SU-DHL-6 (cell line): Measurements from ENCODE around the gene DUSP12.

Source experiments
- H2AFZ ChIP-seq: fragments of 200-600 bp; sonication (generic); 2 replicates; pipeline ENCODE4 v1.6.1; 2014; ENCODE audit warnings: low read depth, mild to moderate bottlenecking, moderate library complexity, mixed read lengths, antibody characterized with exemption, low read length; ENCODE audit not compliant: severe bottlenecking
- H3F3A ChIP-seq: fragments of 200-600 bp; shearing (Covaris generic); 2 replicates; pipeline ENCODE4 v1.6.0; 2016; ENCODE audit warnings: antibody characterized with exemption, mild to moderate bottlenecking; ENCODE audit not compliant: insufficient read depth
- H3K27ac ChIP-seq: fragments of 200-600 bp; sonication (generic); 2 replicates; pipeline ENCODE4 v1.5.1; 2016; ENCODE audit warnings: low read depth, mild to moderate bottlenecking, low read length, moderate library complexity, mixed read lengths
- H3K27me3 ChIP-seq: fragments of 200-600 bp; sonication (generic), shearing (Covaris generic); 2 replicates; pipeline ENCODE4 v1.6.0; 2014; ENCODE audit warnings: mild to moderate bottlenecking, low read length
- H3K36me3 ChIP-seq: fragments of 200-600 bp; sonication (generic); 2 replicates; pipeline ENCODE4 v1.6.1; 2014; ENCODE audit warnings: mild to moderate bottlenecking, low read length, mixed read lengths
- H3K4me2 ChIP-seq: fragments of 300-600, 200-600 bp; shearing (Covaris generic), sonication (generic); 2 replicates; pipeline ENCODE4 v1.6.0; 2014; ENCODE audit warnings: low read length, low read depth, mild to moderate bottlenecking; ENCODE audit not compliant: poor library complexity, severe bottlenecking
- H3K4me3 ChIP-seq: fragments of 200-600 bp; sonication (generic); 2 replicates; pipeline ENCODE4 v1.5.1; 2014; ENCODE audit warnings: antibody characterized with exemption, low read length, mild to moderate bottlenecking, mixed read lengths; ENCODE audit not compliant: insufficient read depth, poor library complexity, severe bottlenecking
- H3K79me2 ChIP-seq: fragments of 200-600 bp; sonication (generic); 2 replicates; pipeline ENCODE4 v1.6.1; 2014; ENCODE audit warnings: mild to moderate bottlenecking, low read length, moderate library complexity; ENCODE audit not compliant: insufficient read depth
- H3K9ac ChIP-seq: fragments of 200-600 bp; sonication (generic); 2 replicates; pipeline ENCODE4 v1.7.0; 2014; ENCODE audit warnings: mild to moderate bottlenecking, low read length
- H3K9me2 ChIP-seq: fragments of 200-600 bp; sonication (generic); replicated peaks from 2 replicates; pipeline ENCODE4 v1.6.1; 2014; ENCODE audit warnings: low read length; ENCODE audit not compliant: insufficient read depth
- H3K9me3 ChIP-seq: fragments of 200-600 bp; sonication (generic); 2 replicates; pipeline ENCODE4 v1.6.1; 2014; ENCODE audit warnings: low read length, mixed read lengths; ENCODE audit not compliant: insufficient read depth
- H4K20me1 ChIP-seq: fragments of 200-600 bp; sonication (generic); 2 replicates; pipeline ENCODE4 v1.6.1; 2014; ENCODE audit warnings: low read depth, mild to moderate bottlenecking, antibody characterized with exemption, low read length, moderate library complexity, mixed read lengths
- EZH2phosphoT487 ChIP-seq: fragments of 200-600 bp; sonication (generic), shearing (Covaris generic); conservative IDR thresholded peaks from 2 replicates; pipeline ENCODE4 v1.6.1; 2018; ENCODE audit warnings: mild to moderate bottlenecking, antibody characterized with exemption, low read length, moderate library complexity, mixed read lengths
- TF ChIP-seq, protein P1 (sequence below): fragments of 200-600 bp; sonication (generic); IDR thresholded peaks from one replicate; pipeline ENCODE4 v1.5.1; 2017; ENCODE audit warnings: antibody characterized with exemption, mild to moderate bottlenecking, low read length, moderate library complexity; ENCODE audit not compliant: insufficient read depth, poor library complexity, severe bottlenecking

The DUSP12 gene

DNA sequence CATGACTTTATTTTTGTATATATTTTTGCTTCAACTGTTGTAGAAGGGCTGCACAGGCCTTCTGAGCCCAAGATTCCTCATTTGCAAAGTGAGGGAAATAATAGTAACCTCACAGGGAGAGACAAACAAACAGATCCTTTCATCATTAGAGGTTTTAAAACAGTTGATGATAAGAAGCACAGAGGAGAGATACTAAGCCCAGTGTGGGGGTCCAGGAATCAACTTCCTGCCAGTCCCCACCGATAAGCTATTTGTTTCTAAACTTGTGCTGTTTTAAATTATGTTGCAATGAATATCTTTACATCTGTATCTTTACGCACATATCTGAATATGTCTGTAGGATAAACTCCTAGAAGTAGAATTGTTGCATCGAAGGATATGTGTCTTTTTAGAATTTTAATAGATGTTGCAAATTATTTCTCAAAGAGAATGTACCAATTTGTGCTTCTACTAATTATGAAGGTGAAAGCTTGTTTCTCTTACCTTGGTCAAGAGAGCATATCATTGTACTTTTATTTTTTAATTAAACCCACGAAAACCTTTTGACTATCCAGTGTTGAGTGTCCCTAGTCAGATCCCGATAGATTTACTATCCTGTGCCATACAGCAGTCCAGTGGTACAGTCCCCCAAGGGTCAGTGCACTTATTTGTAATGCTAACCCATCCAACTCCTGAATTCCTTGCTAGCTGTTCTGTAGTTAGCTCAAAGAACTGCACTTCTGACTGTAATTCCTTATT lies 17.4 kb upstream of the DUSP12 start:
- Histone ChIP-seq H3K4me2 (no peak overlapping the region), H3K4me3 (no peak overlapping the region), H3F3A (peaks cover 9% of the 10 kb centered on the region), H3K9me3 (no peaks in the 10 kb centered on the region), H3K27me3 (no peaks in the 10 kb centered on the region), H3K79me2 (no peaks in the 10 kb centered on the region), H3K36me3 (no peaks in the 10 kb centered on the region), H4K20me1 (no peaks in the 10 kb centered on the region), H3K27ac (no peak overlapping the region), H2AFZ (no peak overlapping the region), H3K9me2 (no peaks in the 10 kb centered on the region), H3K9ac (no peak overlapping the region)
- TF ChIP-seq EZH2phosphoT487, result no peak
- TF ChIP-seq, protein P1, sequence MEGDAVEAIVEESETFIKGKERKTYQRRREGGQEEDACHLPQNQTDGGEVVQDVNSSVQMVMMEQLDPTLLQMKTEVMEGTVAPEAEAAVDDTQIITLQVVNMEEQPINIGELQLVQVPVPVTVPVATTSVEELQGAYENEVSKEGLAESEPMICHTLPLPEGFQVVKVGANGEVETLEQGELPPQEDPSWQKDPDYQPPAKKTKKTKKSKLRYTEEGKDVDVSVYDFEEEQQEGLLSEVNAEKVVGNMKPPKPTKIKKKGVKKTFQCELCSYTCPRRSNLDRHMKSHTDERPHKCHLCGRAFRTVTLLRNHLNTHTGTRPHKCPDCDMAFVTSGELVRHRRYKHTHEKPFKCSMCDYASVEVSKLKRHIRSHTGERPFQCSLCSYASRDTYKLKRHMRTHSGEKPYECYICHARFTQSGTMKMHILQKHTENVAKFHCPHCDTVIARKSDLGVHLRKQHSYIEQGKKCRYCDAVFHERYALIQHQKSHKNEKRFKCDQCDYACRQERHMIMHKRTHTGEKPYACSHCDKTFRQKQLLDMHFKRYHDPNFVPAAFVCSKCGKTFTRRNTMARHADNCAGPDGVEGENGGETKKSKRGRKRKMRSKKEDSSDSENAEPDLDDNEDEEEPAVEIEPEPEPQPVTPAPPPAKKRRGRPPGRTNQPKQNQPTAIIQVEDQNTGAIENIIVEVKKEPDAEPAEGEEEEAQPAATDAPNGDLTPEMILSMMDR, result no peak

DNA sequence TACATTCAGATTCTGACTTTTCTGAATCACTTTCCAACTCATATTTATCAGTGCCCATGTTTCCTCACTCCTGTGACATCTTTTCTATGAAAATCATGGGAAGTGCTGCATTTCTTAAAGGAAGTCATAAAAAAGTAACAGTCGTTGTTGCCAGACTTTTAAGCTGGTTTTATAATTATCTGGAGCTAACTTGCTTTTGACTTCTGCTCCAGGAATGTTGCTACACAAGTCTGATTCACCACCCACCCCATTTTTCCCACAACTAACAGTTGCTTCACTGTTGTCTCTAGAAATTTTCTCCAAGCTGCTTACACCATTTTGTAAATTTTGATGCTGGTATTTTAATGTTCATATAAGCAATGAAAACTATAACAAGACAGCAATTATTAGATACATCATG lies 16.1 kb upstream of the DUSP12 start:
- Histone ChIP-seq H3F3A (no peaks in the 10 kb centered on the region), H3K79me2 (no peaks in the 10 kb centered on the region), H3K36me3 (no peaks in the 10 kb centered on the region), H3K9me2 (no peaks in the 10 kb centered on the region), H3K27ac (no peak overlapping the region), H3K9me3 (no peaks in the 10 kb centered on the region), H2AFZ (no peak overlapping the region), H4K20me1 (no peaks in the 10 kb centered on the region), H3K9ac (no peak overlapping the region), H3K27me3 (no peaks in the 10 kb centered on the region), H3K4me3 (no peak overlapping the region), H3K4me2 (no peak overlapping the region)
- TF ChIP-seq, protein P1, result no peak

DNA sequence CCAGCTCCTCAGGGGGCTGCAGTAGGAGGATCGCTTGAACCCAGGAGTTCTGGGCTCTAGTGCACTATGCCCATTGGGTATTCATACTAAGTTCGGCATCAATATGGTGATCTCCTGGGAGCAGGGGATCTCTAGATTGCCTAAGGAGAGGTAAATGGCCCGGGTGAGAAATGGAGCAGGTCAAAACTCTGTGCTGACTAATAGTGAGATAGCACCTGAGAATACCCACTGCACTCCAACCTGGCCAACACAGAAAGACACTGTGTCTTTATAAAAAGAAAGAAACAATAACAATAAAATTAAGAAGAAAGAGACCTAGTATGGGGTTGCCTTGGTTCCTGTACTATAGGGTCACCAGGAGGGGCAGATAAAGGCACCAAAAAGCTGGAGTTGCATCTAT lies 13.7 kb upstream of the DUSP12 start:
- no peaks in the 10 kb centered on the region for H3K9me2 ChIP-seq
- no peak for TF ChIP-seq EZH2phosphoT487
- TF ChIP-seq, protein P1, result no peak
- H4K20me1 ChIP-seq, result no peaks in the 10 kb centered on the region
- H3K27ac ChIP-seq, result no peak overlapping the region
- H3F3A ChIP-seq, result peaks cover 4% of the 10 kb centered on the region; the same call in 1 of the 2 replicates
- no peaks in the 10 kb centered on the region for H3K9me3 ChIP-seq
- H3K4me3 ChIP-seq, result no peak overlapping the region
- H3K9ac ChIP-seq, result no peak overlapping the region
- H2AFZ ChIP-seq, result no peak overlapping the region
- no peak overlapping the region for H3K4me2 ChIP-seq
- no peaks in the 10 kb centered on the region for H3K36me3 ChIP-seq
- H3K27me3 ChIP-seq, result no peaks in the 10 kb centered on the region
- H3K79me2 ChIP-seq, result no peaks in the 10 kb centered on the region
